Measurements from ENCODE around the gene FBXL5. TPM values are rescaled to one million over a fixed set of nuclear protein-coding genes. Genes with fewer than 3 reads are reported as not detected.

The FBXL5 gene, protein sequence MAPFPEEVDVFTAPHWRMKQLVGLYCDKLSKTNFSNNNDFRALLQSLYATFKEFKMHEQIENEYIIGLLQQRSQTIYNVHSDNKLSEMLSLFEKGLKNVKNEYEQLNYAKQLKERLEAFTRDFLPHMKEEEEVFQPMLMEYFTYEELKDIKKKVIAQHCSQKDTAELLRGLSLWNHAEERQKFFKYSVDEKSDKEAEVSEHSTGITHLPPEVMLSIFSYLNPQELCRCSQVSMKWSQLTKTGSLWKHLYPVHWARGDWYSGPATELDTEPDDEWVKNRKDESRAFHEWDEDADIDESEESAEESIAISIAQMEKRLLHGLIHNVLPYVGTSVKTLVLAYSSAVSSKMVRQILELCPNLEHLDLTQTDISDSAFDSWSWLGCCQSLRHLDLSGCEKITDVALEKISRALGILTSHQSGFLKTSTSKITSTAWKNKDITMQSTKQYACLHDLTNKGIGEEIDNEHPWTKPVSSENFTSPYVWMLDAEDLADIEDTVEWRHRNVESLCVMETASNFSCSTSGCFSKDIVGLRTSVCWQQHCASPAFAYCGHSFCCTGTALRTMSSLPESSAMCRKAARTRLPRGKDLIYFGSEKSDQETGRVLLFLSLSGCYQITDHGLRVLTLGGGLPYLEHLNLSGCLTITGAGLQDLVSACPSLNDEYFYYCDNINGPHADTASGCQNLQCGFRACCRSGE
- 54.4 to 110 TPM (median 56.9 TPM) in 3 replicates for total RNA-seq
- long read RNA-seq, transcript FBXL5-201 (11 exons, 3,385 nt), result major isoform, 57 of 81 reads
- long read RNA-seq, partial matches to known transcripts, result 4 of 81 reads
- long read RNA-seq, other reads (novel, unspliced or antisense), result 17 of 81 reads

DNA sequence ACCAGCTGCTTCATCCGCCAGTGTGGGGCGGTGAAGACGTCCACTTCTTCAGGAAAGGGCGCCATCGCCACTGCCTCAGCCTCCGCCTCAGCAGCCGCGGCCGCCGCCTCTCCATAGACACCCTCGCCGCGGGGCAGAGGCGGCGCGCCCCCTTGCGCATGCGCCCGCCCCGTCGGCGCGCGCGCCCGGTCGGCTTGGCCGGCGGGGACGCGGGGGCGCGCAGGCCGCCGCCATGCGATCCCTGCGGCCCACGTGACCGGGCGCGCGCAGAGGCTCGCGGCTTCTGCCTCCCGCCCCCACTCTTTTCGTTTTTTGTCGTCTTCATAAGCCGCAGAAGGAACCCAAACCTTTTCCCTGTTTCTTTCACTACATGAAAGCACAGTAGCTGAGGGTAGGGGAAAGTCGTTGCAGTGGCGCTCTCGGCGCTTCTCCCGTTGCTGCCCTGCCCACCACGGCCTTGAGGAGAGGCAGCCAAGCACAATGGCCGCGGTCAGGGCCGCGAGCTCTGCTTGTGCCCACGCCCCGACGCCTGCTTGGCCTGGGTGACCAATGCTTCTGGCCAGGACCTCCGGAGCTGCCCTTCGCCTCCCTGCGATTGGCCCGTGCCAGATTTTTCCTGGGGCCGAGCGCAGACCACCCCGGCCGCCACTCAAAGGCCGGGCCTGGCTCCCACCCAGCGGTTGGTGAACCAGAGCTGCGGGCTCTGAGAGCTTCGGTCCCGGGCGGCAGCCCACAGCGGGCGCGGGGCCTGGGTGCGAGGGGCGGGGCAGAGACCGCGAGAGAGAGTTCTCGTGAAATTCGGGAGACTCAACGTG is at the start of gene FBXL5:
Gene FBXL5, minus strand, starts transcription at position 135 of the 815 bp plus-strand sequence. Its CDS starts 70 bp downstream, at position 65.
- Mint-ChIP-seq H3K36me3 (ENCODE audit: low read depth) (no peaks in the 10 kb centered on the region), H3K9me3 (ENCODE audit: low read depth) (no peaks in the 10 kb centered on the region), H3K27ac (ENCODE audit: unreplicated experiment) (peak within 1 kb of the TSS; percentile 100), H3K27me3 (ENCODE audit: low read depth) (no peaks in the 10 kb centered on the region), H3K4me3 (ENCODE audit: unreplicated experiment) (peak within 1 kb of the TSS; percentile 97), H3K4me1 (ENCODE audit: low read depth) (peaks cover 71% of the 10 kb centered on the region)
- TF ChIP-seq, protein P1, sequence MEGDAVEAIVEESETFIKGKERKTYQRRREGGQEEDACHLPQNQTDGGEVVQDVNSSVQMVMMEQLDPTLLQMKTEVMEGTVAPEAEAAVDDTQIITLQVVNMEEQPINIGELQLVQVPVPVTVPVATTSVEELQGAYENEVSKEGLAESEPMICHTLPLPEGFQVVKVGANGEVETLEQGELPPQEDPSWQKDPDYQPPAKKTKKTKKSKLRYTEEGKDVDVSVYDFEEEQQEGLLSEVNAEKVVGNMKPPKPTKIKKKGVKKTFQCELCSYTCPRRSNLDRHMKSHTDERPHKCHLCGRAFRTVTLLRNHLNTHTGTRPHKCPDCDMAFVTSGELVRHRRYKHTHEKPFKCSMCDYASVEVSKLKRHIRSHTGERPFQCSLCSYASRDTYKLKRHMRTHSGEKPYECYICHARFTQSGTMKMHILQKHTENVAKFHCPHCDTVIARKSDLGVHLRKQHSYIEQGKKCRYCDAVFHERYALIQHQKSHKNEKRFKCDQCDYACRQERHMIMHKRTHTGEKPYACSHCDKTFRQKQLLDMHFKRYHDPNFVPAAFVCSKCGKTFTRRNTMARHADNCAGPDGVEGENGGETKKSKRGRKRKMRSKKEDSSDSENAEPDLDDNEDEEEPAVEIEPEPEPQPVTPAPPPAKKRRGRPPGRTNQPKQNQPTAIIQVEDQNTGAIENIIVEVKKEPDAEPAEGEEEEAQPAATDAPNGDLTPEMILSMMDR (IDR thresholded peaks at IDR 0.05), result no peak
- DNase-seq (ENCODE audit: low spot score), result peak; percentile 89

GRCh38 chr4:15704129-15704528 is 49.0 kb upstream of the FBXL5 start:
- peaks cover 13% of the 10 kb centered on the region for H3K4me1 Mint-ChIP-seq (ENCODE audit: low read depth)
- peaks cover 2% of the 10 kb centered on the region for H3K9me3 Mint-ChIP-seq (ENCODE audit: low read depth)
- no peak for DNase-seq (ENCODE audit: low spot score)
- H3K27me3 Mint-ChIP-seq (ENCODE audit: low read depth), result no peaks in the 10 kb centered on the region
- peaks cover 3% of the 10 kb centered on the region for H3K36me3 Mint-ChIP-seq (ENCODE audit: low read depth)
- no peak overlapping the region for H3K27ac Mint-ChIP-seq (ENCODE audit: unreplicated experiment)
- TF ChIP-seq, protein P1 (IDR thresholded peaks at IDR 0.05), result no peak
- H3K4me3 Mint-ChIP-seq (ENCODE audit: unreplicated experiment), result no peak overlapping the region

DNA sequence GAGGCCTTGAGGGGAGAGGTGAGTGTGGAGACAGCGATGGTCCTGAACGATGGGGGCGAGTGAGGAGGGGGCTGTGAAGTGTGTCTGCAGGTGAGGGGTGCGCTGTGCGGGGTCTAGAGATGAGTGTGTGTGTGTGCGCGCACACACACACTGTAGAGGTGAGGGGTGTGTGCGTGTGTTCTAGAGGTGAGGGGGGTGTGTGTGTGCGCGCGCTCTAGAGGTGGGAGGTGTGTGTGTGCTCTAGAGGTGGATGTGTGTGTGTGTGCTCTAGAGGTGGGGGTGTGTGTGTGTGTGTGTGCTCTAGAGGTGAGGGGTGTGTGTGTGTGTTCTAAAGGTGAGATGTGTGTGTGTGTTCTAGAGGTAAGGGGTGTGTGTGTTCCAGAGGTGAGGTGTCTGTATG is 48.3 kb upstream of the FBXL5 start:
- no peaks in the 10 kb centered on the region for H3K27me3 Mint-ChIP-seq (ENCODE audit: low read depth)
- peaks cover 2% of the 10 kb centered on the region for H3K9me3 Mint-ChIP-seq (ENCODE audit: low read depth)
- DNase-seq (ENCODE audit: low spot score), result no peak
- H3K4me1 Mint-ChIP-seq (ENCODE audit: low read depth), result peaks cover 13% of the 10 kb centered on the region
- TF ChIP-seq, protein P1 (IDR thresholded peaks at IDR 0.05), result no peak
- H3K4me3 Mint-ChIP-seq (ENCODE audit: unreplicated experiment), result no peak overlapping the region
- H3K36me3 Mint-ChIP-seq (ENCODE audit: low read depth), result peaks cover 3% of the 10 kb centered on the region
- H3K27ac Mint-ChIP-seq (ENCODE audit: unreplicated experiment), result no peak overlapping the region

GRCh38 chr4:15702941-15703403 is 47.8 kb upstream of the FBXL5 start, which contains the start of gene BST1:
Gene BST1, plus strand, starts transcription at chr4:15703065. Its CDS starts 80 bp downstream, at chr4:15703145.
- Mint-ChIP-seq H3K9me3 (ENCODE audit: low read depth) (peaks cover 2% of the 10 kb centered on the region), H3K4me3 (ENCODE audit: unreplicated experiment) (no peak within 1 kb of the TSS), H3K4me1 (ENCODE audit: low read depth) (peaks cover 13% of the 10 kb centered on the region), H3K36me3 (ENCODE audit: low read depth) (peaks cover 3% of the 10 kb centered on the region), H3K27me3 (ENCODE audit: low read depth) (no peaks in the 10 kb centered on the region), H3K27ac (ENCODE audit: unreplicated experiment) (no peak within 1 kb of the TSS)
- TF ChIP-seq, protein P1 (IDR thresholded peaks at IDR 0.05), result no peak
- DNase-seq (ENCODE audit: low spot score), result peak; percentile 86
